PFSK-1 (cell line): Measurements from ENCODE around the gene FOXO3.

Experiments
- FOXP2 ChIP-seq: optimal IDR thresholded peaks from 2 replicates; pipeline ENCODE3; 2011; ENCODE audit warnings: borderline replicate concordance, control low read depth, inconsistent platforms; ENCODE audit not compliant: insufficient read depth; ENCODE audit errors: extremely low read length, extremely low read depth
- POLR2AphosphoS5 ChIP-seq: IDR thresholded peaks from 2 replicates; pipeline ENCODE4 v1.6.1; 2012; ENCODE audit warnings: low read depth, mild to moderate bottlenecking, control low read depth, low read length, moderate library complexity
- REST ChIP-seq, 2 experiments: IDR thresholded peaks; 2 replicates each; pipeline versions ENCODE4 v1.6.1 to v1.8.0; 2011 to 2012; ENCODE audit warnings: low read depth in 2 of 2, low read length in 2 of 2, control low read depth in 1 of 2, inconsistent platforms in 1 of 2, mild to moderate bottlenecking in 1 of 2, moderate library complexity in 1 of 2; ENCODE audit not compliant: insufficient read depth in 1 of 2
- SIN3A ChIP-seq: IDR thresholded peaks from 2 replicates; pipeline ENCODE4 v1.6.1; 2012; ENCODE audit warnings: mild to moderate bottlenecking, low read length, moderate library complexity, borderline replicate concordance; ENCODE audit not compliant: insufficient read depth
- TAF1 ChIP-seq: IDR thresholded peaks from 2 replicates; pipeline ENCODE4 v1.6.1; 2012; ENCODE audit warnings: low read length, control low read depth, borderline replicate concordance; ENCODE audit not compliant: insufficient read depth

GRCh38 chr6:108568101-108568500 lies 7.4 kb downstream of the FOXO3 start:
- no peak for TF ChIP-seq TAF1
- TF ChIP-seq POLR2AphosphoS5, result no peak
- TF ChIP-seq FOXP2, result no peak
- no peak for TF ChIP-seq REST (IDR thresholded peaks at IDR 0.05; ENCODE audit: insufficient read depth in 1 of 2, low read depth in 2 of 2, low read length in 2 of 2)
- TF ChIP-seq SIN3A, result no peak
